ENCODE measurements around the gene SLC16A8. TPM values are rescaled to one million over a fixed set of nuclear protein-coding genes. Genes with fewer than 3 reads are reported as not detected.
A peak's percentile ranks its signal among the peaks of the same experiment; 100 is the strongest.

Gene SLC16A8
- total RNA-seq, 1 donor from 2014 or later: 0.26 TPM

GRCh38 chr22:38029370-38029769 lies 54.6 kb downstream of the SLC16A8 start:
- peak overlapping the region; percentile 5 for H3K4me3 Mint-ChIP-seq

GRCh38 chr22:38028344-38029130 lies 55.4 kb downstream of the SLC16A8 start:
- TF ChIP-seq CTCF (conservative IDR thresholded peaks at IDR 0.05): no peak
- peaks cover 91% of the 10 kb centered on the region for H3K4me1 Mint-ChIP-seq
- H3K4me3 Mint-ChIP-seq: no peak overlapping the region
- H3K36me3 Mint-ChIP-seq (ENCODE audit: low read depth): no peaks in the 10 kb centered on the region
- no peaks in the 10 kb centered on the region for H3K9me3 Mint-ChIP-seq
- DNase-seq (ENCODE audit: low read depth, low spot score): no peak
- no peaks in the 10 kb centered on the region for H3K27me3 Mint-ChIP-seq (ENCODE audit: low read depth)
- peak overlapping the region; percentile 79 for H3K27ac Mint-ChIP-seq (ENCODE audit: unreplicated experiment)

More at GRCh38 chr22:38029370-38029769, 54.6 kb downstream of the SLC16A8 start:
- peaks cover 94% of the 10 kb centered on the region for H3K4me1 Mint-ChIP-seq
- H3K27ac Mint-ChIP-seq (ENCODE audit: unreplicated experiment): peak overlapping the region; percentile 35
- H3K9me3 Mint-ChIP-seq: no peaks in the 10 kb centered on the region
- no peaks in the 10 kb centered on the region for H3K36me3 Mint-ChIP-seq (ENCODE audit: low read depth)
- no peak for TF ChIP-seq CTCF (conservative IDR thresholded peaks at IDR 0.05)
- H3K27me3 Mint-ChIP-seq (ENCODE audit: low read depth): no peaks in the 10 kb centered on the region
- no peak for DNase-seq (ENCODE audit: low read depth, low spot score)

Other genes with a start within 250 kb of the SLC16A8 start
- gene ANKRD54, start 239.8 kb downstream of the SLC16A8 start, total RNA-seq: 31.3 and 31.7 TPM in 2 replicates
- 725 and 748 TPM in 2 replicates for gene EIF3L, start 234.8 kb downstream of the SLC16A8 start, total RNA-seq
- gene MICALL1, start 177.9 kb downstream of the SLC16A8 start, total RNA-seq: 49.1 and 54.4 TPM in 2 replicates
- 0.79 and 1.5 TPM in 2 replicates for gene C22orf23, start 130.6 kb downstream of the SLC16A8 start, total RNA-seq
- gene POLR2F, start 130.5 kb downstream of the SLC16A8 start, total RNA-seq: 137 and 143 TPM in 2 replicates
- gene SOX10, start 99.6 kb downstream of the SLC16A8 start, total RNA-seq: 279 and 293 TPM in 2 replicates
- 20.1 and 24.0 TPM in 2 replicates for gene PICK1, start 26.8 kb downstream of the SLC16A8 start, total RNA-seq
- 0.51 and 0.52 TPM in 2 replicates for gene BAIAP2L2, start 26.5 kb upstream of the SLC16A8 start, total RNA-seq
- gene PLA2G6, start 97.6 kb upstream of the SLC16A8 start, total RNA-seq: 11.0 and 14.6 TPM in 2 replicates
- gene MAFF, start 117.8 kb upstream of the SLC16A8 start, total RNA-seq: 3.9 and 5.4 TPM in 2 replicates
- 58.3 and 60.3 TPM in 2 replicates for gene TMEM184B, start 188.8 kb upstream of the SLC16A8 start, total RNA-seq
- 243 and 250 TPM in 2 replicates for gene CSNK1E, start 233.2 kb upstream of the SLC16A8 start, total RNA-seq

All from neural crest cell (in vitro differentiated cells).